Measurements from ENCODE around the gene VARS2.

GRCh38 chr6:30897882-30898281 lies 16.2 kb upstream of the VARS2 start:
- TF ChIP-seq CTCF (conservative IDR thresholded peaks at IDR 0.05), result no peak
- no peak for TF ChIP-seq ZFX (IDR thresholded peaks at IDR 0.05)

All from C4-2B (cell line).